ENCODE data around the gene DCTPP1. TPM values are rescaled to one million over a fixed set of nuclear protein-coding genes. Genes with fewer than 3 reads are reported as not detected.
"Not testable (repeated sequence)": the region's sequence is repeated elsewhere in the genome, so short reads cannot be mapped to it uniquely, and the experiment has no call there.

Gene DCTPP1
- polyA plus RNA-seq (2013, experiment 1 of 2) = 15.9 TPM
- 16.5 TPM for polyA plus RNA-seq (2013, experiment 2 of 2)

DNA sequence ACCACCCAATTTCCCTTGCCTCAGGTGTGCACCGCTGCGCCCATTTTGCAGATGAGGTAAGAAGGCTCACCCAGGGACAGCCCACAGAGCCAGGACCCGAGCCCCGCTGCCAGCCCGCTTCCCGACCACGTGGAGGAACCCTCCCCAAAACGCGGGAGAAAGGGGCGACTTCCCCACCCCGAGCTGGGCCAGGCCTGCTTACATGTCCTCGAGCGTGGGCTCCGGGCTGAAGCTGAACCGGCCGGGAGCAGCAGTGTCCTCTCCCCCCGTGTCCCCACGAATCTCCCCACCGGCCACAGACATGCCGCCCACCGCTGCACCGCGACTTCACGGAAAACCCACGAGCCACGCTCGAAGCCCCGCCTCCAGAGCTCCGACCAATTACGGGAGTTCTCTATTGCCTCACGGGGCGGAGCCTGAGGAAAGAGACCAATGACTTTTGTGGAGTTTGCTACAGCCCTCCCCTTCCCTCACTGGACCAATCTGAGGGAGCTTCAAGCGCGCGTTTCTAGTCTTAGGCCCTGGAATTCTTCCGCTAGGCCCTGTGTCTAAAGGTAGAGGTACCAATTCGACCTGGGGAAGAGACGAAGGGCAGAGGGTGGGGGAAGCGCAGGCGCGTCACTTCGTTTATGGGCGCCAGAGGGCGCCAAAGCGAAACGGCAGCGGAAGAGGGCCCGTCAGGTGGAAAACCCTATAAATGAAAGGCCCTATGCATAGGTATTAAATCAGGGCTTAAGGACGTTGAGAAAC, at the start of gene DCTPP1:
Gene DCTPP1, minus strand, starts transcription at position 353 of the 750 bp plus-strand sequence. Its CDS starts 50 bp downstream, at position 303.
- DNase-seq = peak; percentile 99
- Histone ChIP-seq H3K9me3 (ENCODE audit: control insufficient read depth, low read length) (no peaks in the 10 kb centered on the region), H4K91ac (ENCODE audit: low read length) (peak within 1 kb of the TSS; percentile 12), H3K14ac (ENCODE audit: low read length in 2 of 2) (peak within 1 kb of the TSS in 1 of 2 experiments; percentile 61), H2BK120ac (ENCODE audit: low read depth, low read length) (no peak within 1 kb of the TSS), H2BK12ac (ENCODE audit: low read length in 2 of 2) (no peak within 1 kb of the TSS), H3K4me2 (ENCODE audit: low read length, poor library complexity, severe bottlenecking) (peak within 1 kb of the TSS; percentile 96), H3K36me3 (ENCODE audit: control insufficient read depth in 1 of 2, insufficient read depth in 2 of 2, low read depth in 1 of 2, low read length in 2 of 2) (peaks cover 16 to 17% of the 10 kb centered on the region in 2 experiments), H3K27me3 (ENCODE audit: control insufficient read depth in 1 of 2, insufficient read depth in 1 of 2, low read length in 2 of 2) (peaks cover 0 to 9% of the 10 kb centered on the region in 2 experiments), H2AK5ac (ENCODE audit: low read length, severe bottlenecking) (peak within 1 kb of the TSS; percentile 54), H3K9ac (ENCODE audit: low read length) (peak within 1 kb of the TSS; percentile 86), H2AFZ (ENCODE audit: low read depth, low read length) (peak within 1 kb of the TSS; percentile 87), H3K18ac (ENCODE audit: low read depth in 1 of 2, low read length in 2 of 2) (peak within 1 kb of the TSS; percentile 19 to 77), H3K4ac (ENCODE audit: low read depth in 1 of 2, low read length in 2 of 2) (peak within 1 kb of the TSS in 1 of 2 experiments; percentile 60), H3K4me3 (ENCODE audit: insufficient read depth in 1 of 2, low read depth in 1 of 2, low read length in 2 of 2) (peak within 1 kb of the TSS; percentile 89 to 98), H3K23ac (ENCODE audit: low read length in 2 of 2) (peak within 1 kb of the TSS in 1 of 2 experiments; percentile 49), H2BK5ac (ENCODE audit: low read depth, low read length, poor library complexity, severe bottlenecking) (no peak within 1 kb of the TSS), H2BK15ac (ENCODE audit: low read depth, poor library complexity, severe bottlenecking) (peak within 1 kb of the TSS; percentile 74), H4K8ac (ENCODE audit: low read length) (peak within 1 kb of the TSS; percentile 98), H3K27ac (ENCODE audit: low read length, poor library complexity, severe bottlenecking) (no peak within 1 kb of the TSS), H3K79me1 (replicated peaks; ENCODE audit: low read length, poor library complexity, severe bottlenecking) (peaks cover 18% of the 10 kb centered on the region), H3K4me1 (ENCODE audit: control insufficient read depth, insufficient read depth, low read depth, low read length) (peaks cover 10% of the 10 kb centered on the region)
- WGBS = 3% methylated on average over 47 of the region's 49 CpGs

DNA sequence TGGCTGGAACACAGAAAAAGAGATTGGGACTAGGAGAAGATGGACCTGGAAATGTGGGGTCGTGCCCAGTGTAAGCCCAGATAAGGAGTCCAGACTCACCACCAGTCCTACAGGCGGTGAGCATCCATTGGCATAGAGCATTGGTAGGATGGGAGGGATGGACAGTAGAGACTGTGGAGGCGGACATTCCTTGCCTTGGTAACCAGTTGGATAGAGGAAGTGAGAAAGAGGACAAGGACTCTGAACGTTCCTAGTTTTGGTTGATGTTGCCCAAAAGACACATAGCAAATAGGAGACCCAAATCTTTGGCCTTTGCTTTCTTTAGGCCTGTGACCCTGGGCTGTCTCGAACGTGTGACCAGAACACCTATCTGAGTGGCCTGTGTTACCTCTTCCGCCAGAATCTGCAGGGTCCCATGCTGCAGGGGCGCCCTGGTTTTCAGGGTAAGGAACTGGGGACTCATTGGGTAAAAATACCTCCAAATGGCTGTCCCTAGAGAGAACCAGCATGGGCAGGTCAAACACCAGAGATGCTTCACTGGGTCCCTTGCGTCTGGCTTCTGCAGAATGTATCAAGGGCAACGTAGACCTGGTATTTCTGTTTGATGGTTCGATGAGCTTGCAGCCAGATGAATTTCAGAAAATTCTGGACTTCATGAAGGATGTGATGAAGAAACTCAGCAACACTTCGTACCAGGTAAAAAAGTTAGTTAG, 49.1 kb upstream of the DCTPP1 start:
- no peak overlapping the region for H3K4me2 ChIP-seq (ENCODE audit: low read length, poor library complexity, severe bottlenecking)
- no peak overlapping the region for H3K4ac ChIP-seq (ENCODE audit: low read depth in 1 of 2, low read length in 2 of 2)
- H3K9ac ChIP-seq (ENCODE audit: low read length) = no peak overlapping the region
- H2BK12ac ChIP-seq (ENCODE audit: low read length in 2 of 2) = no peak overlapping the region
- no peak overlapping the region for H2AK5ac ChIP-seq (ENCODE audit: low read length, severe bottlenecking)
- no peak overlapping the region for H3K18ac ChIP-seq (ENCODE audit: low read depth in 1 of 2, low read length in 2 of 2)
- no peaks in the 10 kb centered on the region for H3K36me3 ChIP-seq (ENCODE audit: control insufficient read depth in 1 of 2, insufficient read depth in 2 of 2, low read depth in 1 of 2, low read length in 2 of 2)
- no peak overlapping the region for H2BK15ac ChIP-seq (ENCODE audit: low read depth, poor library complexity, severe bottlenecking)
- H3K27ac ChIP-seq (ENCODE audit: low read length, poor library complexity, severe bottlenecking) = no peak overlapping the region
- no peak overlapping the region for H4K91ac ChIP-seq (ENCODE audit: low read length)
- 90% methylated on average over 12 of the region's 12 CpGs for whole genome bisulfite sequencing
- no peaks in the 10 kb centered on the region for H3K79me1 ChIP-seq (replicated peaks; ENCODE audit: low read length, poor library complexity, severe bottlenecking)
- no peak overlapping the region for H2BK5ac ChIP-seq (ENCODE audit: low read depth, low read length, poor library complexity, severe bottlenecking)
- no peak overlapping the region for H3K23ac ChIP-seq (ENCODE audit: low read length in 2 of 2)
- H2AFZ ChIP-seq (ENCODE audit: low read depth, low read length) = no peak overlapping the region
- no peak for DNase-seq
- no peak overlapping the region for H2BK120ac ChIP-seq (ENCODE audit: low read depth, low read length)
- H3K4me1 ChIP-seq (ENCODE audit: control insufficient read depth, insufficient read depth, low read depth, low read length) = no peaks in the 10 kb centered on the region
- H3K9me3 ChIP-seq (ENCODE audit: control insufficient read depth, low read length) = no peaks in the 10 kb centered on the region
- peaks cover 11 to 57% of the 10 kb centered on the region in 2 experiments for H3K27me3 ChIP-seq (ENCODE audit: control insufficient read depth in 1 of 2, insufficient read depth in 1 of 2, low read length in 2 of 2)
- no peak overlapping the region for H4K8ac ChIP-seq (ENCODE audit: low read length)
- H3K4me3 ChIP-seq (ENCODE audit: insufficient read depth in 1 of 2, low read depth in 1 of 2, low read length in 2 of 2) = no peak overlapping the region
- no peak overlapping the region for H3K14ac ChIP-seq (ENCODE audit: low read length in 2 of 2)

DNA sequence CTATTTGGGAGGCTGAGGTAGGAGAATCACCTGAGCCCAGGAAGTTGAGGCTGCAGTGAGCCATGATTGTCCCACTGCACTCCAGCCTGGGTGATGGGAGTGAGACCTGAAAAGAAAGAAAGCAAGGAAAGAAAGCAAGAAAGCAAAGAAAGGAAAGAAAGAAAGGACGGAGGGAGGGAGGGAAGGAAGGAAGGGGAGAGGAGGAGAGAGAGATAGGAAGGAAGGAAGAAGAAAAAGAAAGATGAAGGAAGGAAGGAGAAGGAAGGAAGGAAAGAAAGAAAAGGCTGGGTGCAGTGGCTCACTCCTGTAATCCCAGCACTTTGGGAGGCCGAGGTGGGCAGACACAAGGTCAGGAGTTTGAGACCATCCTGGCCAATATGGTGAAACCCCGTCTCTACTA, 47.9 kb upstream of the DCTPP1 start:
- not testable (repeated sequence) for H3K9me3 ChIP-seq (ENCODE audit: control insufficient read depth, low read length); H2BK5ac ChIP-seq (ENCODE audit: low read depth, low read length, poor library complexity, severe bottlenecking); DNase-seq; H2BK15ac ChIP-seq (ENCODE audit: low read depth, poor library complexity, severe bottlenecking); H4K91ac ChIP-seq (ENCODE audit: low read length); H3K18ac ChIP-seq (ENCODE audit: low read depth in 1 of 2, low read length in 2 of 2); H3K4me1 ChIP-seq (ENCODE audit: control insufficient read depth, insufficient read depth, low read depth, low read length); H3K4me3 ChIP-seq (ENCODE audit: insufficient read depth in 1 of 2, low read depth in 1 of 2, low read length in 2 of 2); H3K4me2 ChIP-seq (ENCODE audit: low read length, poor library complexity, severe bottlenecking); H3K23ac ChIP-seq (ENCODE audit: low read length in 2 of 2); H3K9ac ChIP-seq (ENCODE audit: low read length); H3K4ac ChIP-seq (ENCODE audit: low read depth in 1 of 2, low read length in 2 of 2); H2AK5ac ChIP-seq (ENCODE audit: low read length, severe bottlenecking); H3K14ac ChIP-seq (ENCODE audit: low read length in 2 of 2); H4K8ac ChIP-seq (ENCODE audit: low read length); H3K36me3 ChIP-seq (ENCODE audit: control insufficient read depth in 1 of 2, insufficient read depth in 2 of 2, low read depth in 1 of 2, low read length in 2 of 2); H2AFZ ChIP-seq (ENCODE audit: low read depth, low read length); H3K79me1 ChIP-seq (replicated peaks; ENCODE audit: low read length, poor library complexity, severe bottlenecking); H2BK12ac ChIP-seq (ENCODE audit: low read length in 2 of 2); H3K27ac ChIP-seq (ENCODE audit: low read length, poor library complexity, severe bottlenecking); H2BK120ac ChIP-seq (ENCODE audit: low read depth, low read length)
- peaks cover 11 to 61% of the 10 kb centered on the region in 2 experiments for H3K27me3 ChIP-seq (ENCODE audit: control insufficient read depth in 1 of 2, insufficient read depth in 1 of 2, low read length in 2 of 2)
- WGBS = 97% methylated on average over 3 of the region's 3 CpGs

DNA sequence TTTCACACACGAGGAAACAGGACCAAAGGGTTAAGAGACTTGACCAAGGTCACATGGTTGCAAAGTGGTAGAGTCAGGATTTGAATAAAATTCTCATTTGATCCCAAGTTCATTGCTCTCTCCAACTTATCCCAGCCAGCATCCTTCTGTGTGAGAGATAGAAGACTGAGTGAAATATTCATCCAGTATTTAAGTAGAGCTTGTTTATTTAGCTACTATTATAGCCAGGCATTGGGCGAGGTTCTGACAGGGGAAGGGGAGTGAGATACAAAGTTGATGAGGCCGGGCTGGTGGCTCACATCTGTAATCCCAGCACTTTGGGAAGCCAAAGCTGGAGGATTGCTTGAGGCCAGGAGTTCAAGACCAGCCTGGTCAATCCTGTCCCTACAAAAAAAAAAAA, 47.2 kb upstream of the DCTPP1 start:
- Histone ChIP-seq H3K14ac (ENCODE audit: low read length in 2 of 2) (no peak overlapping the region), H2AK5ac (ENCODE audit: low read length, severe bottlenecking) (no peak overlapping the region), H3K18ac (ENCODE audit: low read depth in 1 of 2, low read length in 2 of 2) (no peak overlapping the region), H2BK15ac (ENCODE audit: low read depth, poor library complexity, severe bottlenecking) (no peak overlapping the region), H3K27ac (ENCODE audit: low read length, poor library complexity, severe bottlenecking) (no peak overlapping the region), H3K9me3 (ENCODE audit: control insufficient read depth, low read length) (no peaks in the 10 kb centered on the region), H3K4me1 (ENCODE audit: control insufficient read depth, insufficient read depth, low read depth, low read length) (no peaks in the 10 kb centered on the region), H3K9ac (ENCODE audit: low read length) (no peak overlapping the region), H3K4me2 (ENCODE audit: low read length, poor library complexity, severe bottlenecking) (no peak overlapping the region), H2BK5ac (ENCODE audit: low read depth, low read length, poor library complexity, severe bottlenecking) (no peak overlapping the region), H2BK12ac (ENCODE audit: low read length in 2 of 2) (no peak overlapping the region), H3K4ac (ENCODE audit: low read depth in 1 of 2, low read length in 2 of 2) (no peak overlapping the region), H2AFZ (ENCODE audit: low read depth, low read length) (no peak overlapping the region), H3K79me1 (replicated peaks; ENCODE audit: low read length, poor library complexity, severe bottlenecking) (no peaks in the 10 kb centered on the region), H4K91ac (ENCODE audit: low read length) (no peak overlapping the region), H3K4me3 (ENCODE audit: insufficient read depth in 1 of 2, low read depth in 1 of 2, low read length in 2 of 2) (no peak overlapping the region), H4K8ac (ENCODE audit: low read length) (no peak overlapping the region), H3K36me3 (ENCODE audit: control insufficient read depth in 1 of 2, insufficient read depth in 2 of 2, low read depth in 1 of 2, low read length in 2 of 2) (no peaks in the 10 kb centered on the region), H3K27me3 (ENCODE audit: control insufficient read depth in 1 of 2, insufficient read depth in 1 of 2, low read length in 2 of 2) (peaks cover 11 to 69% of the 10 kb centered on the region in 2 experiments), H3K23ac (ENCODE audit: low read length in 2 of 2) (no peak overlapping the region), H2BK120ac (ENCODE audit: low read depth, low read length) (no peak overlapping the region)
- no peak for DNase-seq
- 78% methylated on average over 3 of the region's 3 CpGs for WGBS

Measured in mesenchymal stem cell (in vitro differentiated cells and primary cell).